GM18868 (cell line): Measurements from ENCODE around the gene IFT80.
A peak's percentile ranks its signal among the peaks of the same experiment; 100 is the strongest.

Source experiments
- ATAC-seq: cut with Tn5 transposase; IDR thresholded peaks from one replicate; pipeline ENCODE4 v1.9.1; 2021; ENCODE audit warnings: mild to moderate bottlenecking, moderate library complexity; ENCODE audit not compliant: unreplicated experiment

IFT80 gene

GRCh38 chr3:160401291-160402095 lies 2.5 kb upstream of the IFT80 start:
- ATAC-seq, result no peak

GRCh38 chr3:160400702-160401150 lies 1.7 kb upstream of the IFT80 start:
- ATAC-seq, result no peak

- ATAC-seq, result peak; percentile 3
These were observed 1.1 kb upstream of the IFT80 start for GRCh38 chr3:160400030-160400701.

GRCh38 chr3:160398820-160399124 lies 253 bp downstream of the IFT80 start:
- ATAC-seq, result peak; percentile 6

GRCh38 chr3:160395297-160395696 lies 3.7 kb downstream of the IFT80 start:
- ATAC-seq, result no peak

GRCh38 chr3:160394009-160394392 lies 5.0 kb downstream of the IFT80 start:
- no peak for ATAC-seq

- peak; percentile 47 for ATAC-seq
These were observed 5.5 kb downstream of the IFT80 start for GRCh38 chr3:160393346-160394008.

GRCh38 chr3:160392798-160393197 lies 6.2 kb downstream of the IFT80 start:
- no peak for ATAC-seq

- ATAC-seq, result peak; percentile 55
These were observed 8.4 kb downstream of the IFT80 start for GRCh38 chr3:160390565-160391138.

GRCh38 chr3:160384639-160385318 lies 14.2 kb downstream of the IFT80 start:
- no peak for ATAC-seq

- no peak for ATAC-seq
These were observed 17.6 kb downstream of the IFT80 start for GRCh38 chr3:160381470-160381869.

- no peak for ATAC-seq
These were observed 19.3 kb downstream of the IFT80 start for GRCh38 chr3:160379628-160380214.

GRCh38 chr3:160378331-160379109 lies 20.5 kb downstream of the IFT80 start:
- ATAC-seq, result no peak

GRCh38 chr3:160376681-160377080 lies 22.3 kb downstream of the IFT80 start:
- ATAC-seq, result no peak

- no peak for ATAC-seq
These were observed 24.1 kb downstream of the IFT80 start for GRCh38 chr3:160374925-160375324.

GRCh38 chr3:160374472-160374871 lies 24.6 kb downstream of the IFT80 start:
- ATAC-seq, result no peak

GRCh38 chr3:160373655-160374054 lies 25.4 kb downstream of the IFT80 start:
- no peak for ATAC-seq

GRCh38 chr3:160372780-160373179 lies 26.2 kb downstream of the IFT80 start:
- no peak for ATAC-seq

- ATAC-seq, result no peak
These were observed 27.8 kb downstream of the IFT80 start for GRCh38 chr3:160370987-160371857.
